H9 (cell line): ENCODE results near the gene GRAP2. TPM values are rescaled to one million over a fixed set of nuclear protein-coding genes. Genes with fewer than 3 reads are reported as not detected.

Source experiments
- DNase-seq: peaks from one replicate; pipeline ENCODE4 v3.0.0-alpha.2; 2017
- H2AFZ ChIP-seq: one replicate; pipeline ENCODE4 v1.6.1; 2013; ENCODE audit warnings: mild to moderate bottlenecking, low read length, control low read depth, moderate library complexity
- H2AK5ac ChIP-seq: 2 replicates; pipeline ENCODE4 v1.6.1; 2013; ENCODE audit warnings: low read length, control low read depth, mixed read lengths; ENCODE audit not compliant: insufficient read length
- H2BK120ac ChIP-seq: one replicate; pipeline ENCODE4 v1.6.1; 2013; ENCODE audit warnings: low read depth, mild to moderate bottlenecking, low read length, control low read depth, inconsistent platforms; ENCODE audit not compliant: poor library complexity, severe bottlenecking
- H2BK12ac ChIP-seq: 2 replicates; pipeline ENCODE4 v1.6.1; 2013; ENCODE audit warnings: low read length, control low read depth, mixed read lengths, low read depth; ENCODE audit not compliant: insufficient read length
- H2BK15ac ChIP-seq: 2 replicates; pipeline ENCODE4 v1.6.1; 2013; ENCODE audit warnings: low read depth, low read length, control low read depth
- H2BK20ac ChIP-seq: one replicate; pipeline ENCODE4 v1.6.1; 2013; ENCODE audit warnings: low read depth, mild to moderate bottlenecking, low read length, control low read depth, inconsistent platforms; ENCODE audit not compliant: poor library complexity, severe bottlenecking
- H2BK5ac ChIP-seq: 2 replicates; pipeline ENCODE4 v1.6.1; 2013; ENCODE audit warnings: low read length, control low read depth, mixed read lengths; ENCODE audit not compliant: insufficient read length
- H3K14ac ChIP-seq: 2 replicates; pipeline ENCODE4 v1.6.1; 2013; ENCODE audit warnings: low read length, control low read depth; ENCODE audit not compliant: insufficient read depth
- H3K18ac ChIP-seq: 2 replicates; pipeline ENCODE4 v1.6.1; 2013; ENCODE audit warnings: low read depth, mild to moderate bottlenecking, mixed read lengths, low read length, control low read depth; ENCODE audit not compliant: insufficient read length
- H3K23ac ChIP-seq: 2 replicates; pipeline ENCODE4 v1.6.1; 2013; ENCODE audit warnings: low read length, control low read depth, mixed read lengths, low read depth; ENCODE audit not compliant: insufficient read length
- H3K23me2 ChIP-seq: 2 replicates; pipeline ENCODE4 v1.6.1; 2013; ENCODE audit warnings: low read depth, mild to moderate bottlenecking, mixed read lengths, low read length, control low read depth; ENCODE audit not compliant: insufficient read length, poor library complexity, severe bottlenecking
- H3K27ac ChIP-seq: 2 replicates; pipeline ENCODE4 v1.5.1; 2013; ENCODE audit warnings: low read length, control low read depth, mixed read lengths, low read depth; ENCODE audit not compliant: insufficient read length
- H3K27me3 ChIP-seq: 2 replicates; pipeline ENCODE4 v1.6.1; 2013; ENCODE audit warnings: low read length, control low read depth, inconsistent platforms; ENCODE audit not compliant: insufficient read depth
- H3K4ac ChIP-seq: 2 replicates; pipeline ENCODE4 v1.6.1; 2013; ENCODE audit warnings: low read depth, mild to moderate bottlenecking, control low read depth, inconsistent platforms, low read length, moderate library complexity
- H3K4me1 ChIP-seq: 2 replicates; pipeline ENCODE4 v1.6.1; 2013; ENCODE audit warnings: low read length, control low read depth, inconsistent platforms; ENCODE audit not compliant: insufficient read depth
- H3K4me2 ChIP-seq: 2 replicates; pipeline ENCODE4 v1.6.1; 2013; ENCODE audit warnings: low read length, control low read depth, mixed read lengths; ENCODE audit not compliant: insufficient read length, insufficient read depth
- H3K56ac ChIP-seq: 2 replicates; pipeline ENCODE4 v1.6.1; 2013; ENCODE audit warnings: low read depth, mild to moderate bottlenecking, mixed read lengths, low read length, control low read depth; ENCODE audit not compliant: insufficient read length
- H3K79me1 ChIP-seq: 2 replicates; pipeline ENCODE4 v1.6.1; 2013; ENCODE audit warnings: low read depth, mild to moderate bottlenecking, moderate library complexity, low read length, control low read depth, inconsistent platforms; ENCODE audit not compliant: insufficient read depth, poor library complexity, severe bottlenecking
- H3K79me2 ChIP-seq: 2 replicates; pipeline ENCODE4 v1.6.1; 2013; ENCODE audit warnings: low read length, control low read depth, inconsistent platforms; ENCODE audit not compliant: insufficient read depth
- H3K9ac ChIP-seq: 2 replicates; pipeline ENCODE4 v1.6.1; 2013; ENCODE audit warnings: low read length, control low read depth, mixed read lengths; ENCODE audit not compliant: insufficient read length; ENCODE audit errors: extremely low read depth
- H3K9me3 ChIP-seq: one replicate; pipeline ENCODE4 v1.6.1; 2013; ENCODE audit warnings: low read depth, low read length, inconsistent platforms; ENCODE audit not compliant: control insufficient read depth
- H3T11ph ChIP-seq: one replicate; pipeline ENCODE4 v1.6.1; 2013; ENCODE audit warnings: mild to moderate bottlenecking, low read length, control low read depth, inconsistent platforms
- H4K20me1 ChIP-seq: one replicate; pipeline ENCODE4 v1.6.1; 2013; ENCODE audit not compliant: control insufficient read depth, insufficient read length, insufficient read depth
- H4K5ac ChIP-seq: 2 replicates; pipeline ENCODE4 v1.6.1; 2013; ENCODE audit warnings: low read depth, mild to moderate bottlenecking, mixed read lengths, low read length, control low read depth; ENCODE audit not compliant: insufficient read length
- H4K8ac ChIP-seq: replicated peaks from 2 replicates; pipeline ENCODE4 v1.6.1; 2013; ENCODE audit warnings: low read length, control low read depth, mixed read lengths, low read depth; ENCODE audit not compliant: insufficient read length
- H4K91ac ChIP-seq: 2 replicates; pipeline ENCODE4 v1.6.1; 2013; ENCODE audit warnings: low read depth, mild to moderate bottlenecking, moderate library complexity, mixed read lengths, low read length, control low read depth; ENCODE audit not compliant: insufficient read length
- H3K27ac Mint-ChIP-seq, 3 experiments: 2 replicates in 2 of 3; 3 replicates in 1 of 3; pipeline ENCODE4 v1.8.0; 2020 to 2021; ENCODE audit warnings: mixed read lengths in 3 of 3, mild to moderate bottlenecking in 1 of 3, moderate library complexity in 1 of 3
- H3K27me3 Mint-ChIP-seq: 2 replicates; pipeline ENCODE4 v1.8.0; 2021; ENCODE audit warnings: low read depth, mild to moderate bottlenecking, moderate library complexity, mixed read lengths
- H3K36me3 Mint-ChIP-seq, 3 experiments: 2 replicates in 2 of 3; 3 replicates in 1 of 3; pipeline ENCODE4 v1.8.0; 2020 to 2021; ENCODE audit warnings: low read depth in 3 of 3, mixed read lengths in 3 of 3; ENCODE audit not compliant: insufficient read depth in 1 of 3
- H3K4me1 Mint-ChIP-seq, 2 experiments: 2 replicates each; pipeline ENCODE4 v1.8.0; 2020; ENCODE audit warnings: mixed read lengths in 2 of 2
- H3K4me3 Mint-ChIP-seq, 2 experiments: 2 replicates in 1 of 2; 3 replicates in 1 of 2; pipeline ENCODE4 v1.8.0; 2020 to 2021; ENCODE audit warnings: mild to moderate bottlenecking in 2 of 2, mixed read lengths in 2 of 2, moderate library complexity in 1 of 2
- H3K9me3 Mint-ChIP-seq, 2 experiments: 2 replicates in 1 of 2; 3 replicates in 1 of 2; pipeline ENCODE4 v1.8.0; 2020; ENCODE audit warnings: mild to moderate bottlenecking in 2 of 2, mixed read lengths in 2 of 2, moderate library complexity in 1 of 2
- CTCF ChIP-seq: fragments of 200-600 bp; sonication (generic); conservative IDR thresholded peaks from 3 replicates; pipeline ENCODE4 v1.8.0; 2021; ENCODE audit warnings: antibody characterized with exemption, mild to moderate bottlenecking
- WGBS: extraction: QIAGEN DNeasy Blood & Tissue Kit; methylation state at CpG from one replicate; pipeline ENCODE4 v1.1.7; 2013; ENCODE audit warnings: missing lambda C conversion rate, low lambda C conversion rate, mixed read lengths; ENCODE audit not compliant: insufficient read length; ENCODE audit errors: extremely low coverage; 5-methylcytosine and 5-hydroxymethylcytosine counted together
- total RNA-seq: library from RNA; stranded (reverse); gene quantifications from 2 replicates; pipeline ENCODE4 v1.2.1, GENCODE V29; 2021

Gene GRAP2
- total RNA-seq, 1 experiment from 2014 or later: not detected

GRCh38 chr22:39997939-39998726 is 97.2 kb downstream of the GRAP2 start:
- H3K27ac ChIP-seq: no peak overlapping the region
- Mint-ChIP-seq H3K9me3 (no peaks in the 10 kb centered on the region), H3K27ac (peak overlapping the region; percentile 93 to 95 (median 93)), H3K4me3 (peak overlapping the region; percentile 51 to 70), H3K36me3 (peaks cover 10 to 14% (median 11%) of the 10 kb centered on the region in 3 experiments; a peak in 6 of 7 replicates), H3K27me3 (peaks cover 15% of the 10 kb centered on the region), H3K4me1 (peaks cover 77 to 81% of the 10 kb centered on the region in 2 experiments)
- H3K14ac ChIP-seq: no peak overlapping the region
- peaks cover 9% of the 10 kb centered on the region; the same call in 1 of the 2 replicates for H3K79me2 ChIP-seq
- H3K4ac ChIP-seq: no peak overlapping the region
- no peak overlapping the region for H2BK20ac ChIP-seq
- H2BK5ac ChIP-seq: no peak overlapping the region
- H4K5ac ChIP-seq: no peak overlapping the region
- no peak overlapping the region for H2AFZ ChIP-seq
- H3K18ac ChIP-seq: no peak overlapping the region
- H3K23me2 ChIP-seq: peaks cover 13% of the 10 kb centered on the region
- no peaks in the 10 kb centered on the region for H3K27me3 ChIP-seq
- no peak overlapping the region for H2BK12ac ChIP-seq
- TF ChIP-seq CTCF: no peak
- H3K9me3 ChIP-seq: no peaks in the 10 kb centered on the region
- H3K79me1 ChIP-seq: peaks cover 6% of the 10 kb centered on the region
- H3K9ac ChIP-seq: no peak overlapping the region
- H2AK5ac ChIP-seq: no peak overlapping the region
- H2BK120ac ChIP-seq: no peak overlapping the region
- H4K8ac ChIP-seq: no peak overlapping the region
- no peak overlapping the region for H3T11ph ChIP-seq
- peak overlapping the region; percentile 11 for H3K4me2 ChIP-seq
- DNase-seq: peak; percentile 85
- peaks cover 19% of the 10 kb centered on the region for H3K4me1 ChIP-seq
- no peaks in the 10 kb centered on the region for H4K20me1 ChIP-seq
- H3K56ac ChIP-seq: no peak overlapping the region
- H2BK15ac ChIP-seq: no peak overlapping the region
- WGBS: no CpG with 5 or more reads among the region's 11 CpGs
- no peak overlapping the region for H4K91ac ChIP-seq
- no peak overlapping the region for H3K23ac ChIP-seq
